SK-N-MC (cell line): ENCODE results near the gene TPPP3.

ENCODE experiments used
- EZH2 ChIP-seq: fragments of 200-600 bp; sonication (generic); IDR thresholded peaks from one replicate; pipeline ENCODE4 v1.6.1; 2017; ENCODE audit warnings: antibody characterized with exemption
- FOXP2 ChIP-seq: optimal IDR thresholded peaks from 2 replicates; pipeline ENCODE3; 2011; ENCODE audit warnings: mild to moderate bottlenecking, moderate library complexity; ENCODE audit not compliant: insufficient read depth; ENCODE audit errors: extremely low read length, control extremely low read depth
- POLR2AphosphoS5 ChIP-seq: IDR thresholded peaks from 2 replicates; pipeline ENCODE4 v1.6.1; 2012; ENCODE audit warnings: mild to moderate bottlenecking, low read depth, low read length, borderline replicate concordance

DNA sequence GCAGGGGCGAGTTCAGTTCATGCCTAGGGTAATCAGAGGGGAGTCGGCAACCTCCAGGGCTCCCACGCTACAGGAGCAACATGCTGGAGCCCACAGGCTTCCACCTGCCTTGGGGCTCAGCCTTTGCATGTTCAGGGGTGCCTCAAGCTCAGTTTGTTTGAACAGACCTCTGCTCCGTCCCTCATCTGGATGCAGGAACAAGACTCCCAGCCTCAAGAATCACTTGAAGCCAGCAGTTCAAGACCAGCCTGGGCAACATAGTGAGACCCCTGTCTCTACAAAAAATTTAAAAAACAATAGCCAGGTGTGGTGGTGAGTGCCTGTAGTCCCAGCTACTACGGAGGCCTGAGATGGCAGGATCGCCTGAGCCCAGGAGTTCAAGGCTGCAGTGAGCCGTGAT, 32.7 kb upstream of the TPPP3 start:
- no peak for TF ChIP-seq EZH2
- no peak for TF ChIP-seq FOXP2
- TF ChIP-seq POLR2AphosphoS5, result no peak
